ENCODE data around the gene GHITM.
"Not testable (repeated sequence)": the region's sequence is repeated elsewhere in the genome, so short reads cannot be mapped to it uniquely, and the experiment has no call there.

Gene GHITM

GRCh38 chr10:84175436-84175835 is 36.1 kb downstream of the GHITM start:
- no peak for TF ChIP-seq TAF1 (IDR thresholded peaks at IDR 0.05; ENCODE audit: low read depth, low read length)
- FAIRE-seq (peak; percentile 16), DNase-seq (ENCODE audit: insufficient read length, low spot score) (no peak)

GRCh38 chr10:84176351-84176750 is 37.0 kb downstream of the GHITM start:
- DNase-seq (ENCODE audit: insufficient read length, low spot score) (no peak), FAIRE-seq (no peak)
- TF ChIP-seq POLR2A (IDR thresholded peaks at IDR 0.05; ENCODE audit: low read depth, low read length) (no peak), SPI1 (IDR thresholded peaks at IDR 0.05; ENCODE audit: low read depth, low read length) (no peak), PAX5 (IDR thresholded peaks at IDR 0.05; ENCODE audit: insufficient read depth, low read length, severe bottlenecking) (no peak), TAF1 (IDR thresholded peaks at IDR 0.05; ENCODE audit: low read depth, low read length) (no peak), POU2F2 (IDR thresholded peaks at IDR 0.05; ENCODE audit: low read depth, low read length) (no peak), POLR2AphosphoS5 (IDR thresholded peaks at IDR 0.05; ENCODE audit: low read depth, low read length) (no peak)

DNA sequence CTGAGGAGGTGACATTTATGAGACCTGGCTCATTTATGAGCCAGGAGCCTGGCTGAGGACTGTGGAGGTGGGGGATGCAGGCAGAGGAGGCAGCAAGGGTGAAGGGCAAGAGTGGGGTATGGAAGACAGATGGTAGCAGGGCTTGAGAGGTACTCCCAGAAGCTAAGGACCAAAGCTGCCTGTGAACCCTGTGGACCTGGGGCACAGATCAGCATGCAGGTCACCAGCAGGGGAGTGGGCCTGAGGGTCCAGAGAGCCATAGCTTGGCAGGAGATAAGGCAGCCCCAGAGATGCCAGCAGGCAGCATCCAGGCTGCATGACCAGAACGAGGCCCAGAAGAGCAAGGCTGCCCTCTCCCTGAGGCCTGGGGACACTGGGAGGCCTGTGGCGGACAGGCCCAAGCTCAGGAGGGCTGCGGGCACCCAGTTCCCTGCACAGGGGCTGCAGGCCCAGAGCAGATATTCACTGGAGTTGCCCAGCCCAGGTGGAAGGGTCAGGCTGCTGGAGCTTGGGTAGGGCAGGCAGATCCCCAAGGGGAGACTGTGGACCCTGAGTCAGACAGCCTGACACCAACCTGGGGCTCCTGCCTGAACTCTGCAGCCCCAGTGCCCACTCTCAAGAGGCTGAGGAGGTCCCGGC is 37.6 kb downstream of the GHITM start:
- DNase-seq (ENCODE audit: insufficient read length, low spot score), result no peak
- FAIRE-seq, result no peak
- TF ChIP-seq POLR2A (IDR thresholded peaks at IDR 0.05; ENCODE audit: low read depth, low read length) (no peak), SPI1 (IDR thresholded peaks at IDR 0.05; ENCODE audit: low read depth, low read length) (no peak), PAX5 (IDR thresholded peaks at IDR 0.05; ENCODE audit: insufficient read depth, low read length, severe bottlenecking) (no peak), POU2F2 (IDR thresholded peaks at IDR 0.05; ENCODE audit: low read depth, low read length) (no peak), TAF1 (IDR thresholded peaks at IDR 0.05; ENCODE audit: low read depth, low read length) (no peak)

- DNase-seq (ENCODE audit: insufficient read length, low spot score), result no peak
These were observed 38.3 kb downstream of the GHITM start for GRCh38 chr10:84177541-84178141.

DNA sequence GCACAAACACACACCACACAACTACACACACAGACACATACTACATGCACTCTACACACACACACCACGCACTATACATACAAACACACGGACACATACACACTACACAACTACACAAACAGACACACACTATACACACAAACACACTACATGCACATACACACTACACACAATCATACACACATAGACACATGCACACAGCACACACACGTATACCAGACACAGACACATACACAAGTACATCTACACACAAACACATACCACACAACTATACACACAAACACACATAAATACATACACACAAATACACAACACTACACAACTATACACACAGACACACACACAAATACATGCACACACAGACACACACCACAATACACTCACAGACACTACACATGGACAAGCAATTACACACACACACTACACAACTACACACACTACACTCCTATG is 38.9 kb downstream of the GHITM start:
- peak; percentile 99 for FAIRE-seq
- TF ChIP-seq POLR2AphosphoS5 (IDR thresholded peaks at IDR 0.05; ENCODE audit: low read depth, low read length) (no peak), TAF1 (IDR thresholded peaks at IDR 0.05; ENCODE audit: low read depth, low read length) (no peak), POU2F2 (IDR thresholded peaks at IDR 0.05; ENCODE audit: low read depth, low read length) (no peak), POLR2A (IDR thresholded peaks at IDR 0.05; ENCODE audit: low read depth, low read length) (no peak), PAX5 (IDR thresholded peaks at IDR 0.05; ENCODE audit: insufficient read depth, low read length, severe bottlenecking) (no peak), SPI1 (IDR thresholded peaks at IDR 0.05; ENCODE audit: low read depth, low read length) (no peak)
- no peak for DNase-seq (ENCODE audit: insufficient read length, low spot score)

More at GRCh38 chr10:84177541-84178141, 38.3 kb downstream of the GHITM start:
- FAIRE-seq, result no peak
- peak; percentile 71 for TF ChIP-seq SPI1 (IDR thresholded peaks at IDR 0.05; ENCODE audit: low read depth, low read length)
- no peak for TF ChIP-seq POU2F2 (IDR thresholded peaks at IDR 0.05; ENCODE audit: low read depth, low read length)
- TF ChIP-seq POLR2A (IDR thresholded peaks at IDR 0.05; ENCODE audit: low read depth, low read length), result no peak
- no peak for TF ChIP-seq PAX5 (IDR thresholded peaks at IDR 0.05; ENCODE audit: insufficient read depth, low read length, severe bottlenecking)
- TF ChIP-seq POLR2AphosphoS5 (IDR thresholded peaks at IDR 0.05; ENCODE audit: low read depth, low read length), result no peak
- no peak for TF ChIP-seq TAF1 (IDR thresholded peaks at IDR 0.05; ENCODE audit: low read depth, low read length)

DNA sequence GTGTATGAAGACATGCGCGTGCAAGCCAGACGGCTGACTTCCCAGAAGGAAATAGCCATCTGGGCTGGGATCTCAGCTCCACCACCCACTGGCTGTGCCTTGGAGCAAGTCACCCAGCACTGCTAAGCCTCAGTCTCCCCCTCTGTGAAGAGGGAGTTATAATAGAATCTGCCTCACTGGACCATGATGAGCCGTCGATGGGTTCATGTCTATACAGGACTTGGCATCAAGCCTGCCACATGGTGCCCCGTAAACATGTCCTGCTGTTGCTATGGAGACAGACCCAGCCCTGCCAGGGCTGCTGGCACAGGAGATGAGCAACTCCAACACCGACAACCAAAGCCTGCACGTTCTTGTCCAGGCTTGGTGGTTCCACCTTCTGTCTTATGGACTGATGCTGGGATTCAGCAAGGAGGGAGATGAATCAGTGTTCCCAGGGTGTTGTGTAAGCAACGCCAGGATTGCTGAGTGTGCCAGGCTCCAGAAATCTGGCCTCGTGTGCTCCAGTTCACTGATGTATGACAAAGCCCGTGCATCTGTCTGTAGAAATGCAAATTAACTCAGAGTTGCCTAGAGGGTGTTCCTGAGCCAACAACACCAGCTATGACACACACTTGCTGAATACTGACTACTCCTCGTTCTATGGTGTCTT is 39.9 kb downstream of the GHITM start:
- peak; percentile 55 for FAIRE-seq
- TF ChIP-seq POU2F2 (IDR thresholded peaks at IDR 0.05; ENCODE audit: low read depth, low read length), result peak; percentile 87
- no peak for TF ChIP-seq PAX5 (IDR thresholded peaks at IDR 0.05; ENCODE audit: insufficient read depth, low read length, severe bottlenecking)
- no peak for TF ChIP-seq TAF1 (IDR thresholded peaks at IDR 0.05; ENCODE audit: low read depth, low read length)
- no peak for TF ChIP-seq POLR2A (IDR thresholded peaks at IDR 0.05; ENCODE audit: low read depth, low read length)
- TF ChIP-seq POLR2AphosphoS5 (IDR thresholded peaks at IDR 0.05; ENCODE audit: low read depth, low read length), result no peak
- TF ChIP-seq SPI1 (IDR thresholded peaks at IDR 0.05; ENCODE audit: low read depth, low read length), result no peak
- no peak for DNase-seq (ENCODE audit: insufficient read length, low spot score)

DNA sequence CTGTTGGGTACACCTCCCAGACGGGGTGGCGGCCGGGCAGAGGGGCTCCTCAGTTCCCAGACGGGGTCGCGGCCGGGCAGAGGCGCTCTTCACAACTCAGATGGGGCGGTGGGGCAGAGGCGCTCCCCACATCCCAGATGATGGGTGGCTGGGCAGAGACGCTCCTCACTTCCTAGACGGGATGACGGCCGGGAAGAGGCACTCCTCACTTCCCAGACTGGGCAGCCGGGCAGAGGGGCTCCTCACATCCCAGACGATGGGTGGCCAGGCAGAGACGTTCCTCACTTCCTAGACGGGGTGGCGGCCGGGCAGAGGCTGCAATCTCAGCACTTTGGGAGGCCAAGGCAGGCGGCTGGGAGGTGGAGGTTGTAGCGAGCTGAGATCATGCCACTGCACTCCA is 41.1 kb downstream of the GHITM start:
- FAIRE-seq; DNase-seq (ENCODE audit: insufficient read length, low spot score): not testable (repeated sequence)

DNA sequence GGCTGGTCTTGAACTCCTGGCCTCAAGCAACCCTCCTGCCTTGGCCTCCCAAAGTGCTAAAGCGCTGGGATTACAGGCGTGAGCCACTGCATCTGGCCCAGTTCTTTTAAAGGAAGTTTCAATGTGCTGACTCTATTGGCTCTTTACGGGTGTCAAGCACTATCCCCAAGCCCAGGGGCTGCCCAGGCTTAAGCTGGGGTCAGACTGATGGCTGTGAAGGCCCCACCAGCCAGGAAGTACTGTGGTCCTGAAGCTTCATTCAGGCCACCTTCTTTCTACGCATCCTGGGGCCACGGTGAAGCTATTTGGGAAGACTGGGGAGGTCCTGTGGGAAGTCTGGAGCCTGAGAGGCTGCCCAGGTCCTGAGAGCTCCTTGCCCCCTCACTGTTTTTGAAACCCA is 42.3 kb downstream of the GHITM start:
- TF ChIP-seq POLR2AphosphoS5 (IDR thresholded peaks at IDR 0.05; ENCODE audit: low read depth, low read length) (no peak), POU2F2 (IDR thresholded peaks at IDR 0.05; ENCODE audit: low read depth, low read length) (no peak), PAX5 (IDR thresholded peaks at IDR 0.05; ENCODE audit: insufficient read depth, low read length, severe bottlenecking) (no peak), TAF1 (IDR thresholded peaks at IDR 0.05; ENCODE audit: low read depth, low read length) (no peak), SPI1 (IDR thresholded peaks at IDR 0.05; ENCODE audit: low read depth, low read length) (no peak), POLR2A (IDR thresholded peaks at IDR 0.05; ENCODE audit: low read depth, low read length) (no peak)
- DNase-seq (ENCODE audit: insufficient read length, low spot score), result no peak
- FAIRE-seq, result no peak

- FAIRE-seq (no peak), DNase-seq (ENCODE audit: insufficient read length, low spot score) (no peak)
- TF ChIP-seq POLR2A (IDR thresholded peaks at IDR 0.05; ENCODE audit: low read depth, low read length) (no peak), POU2F2 (IDR thresholded peaks at IDR 0.05; ENCODE audit: low read depth, low read length) (no peak), PAX5 (IDR thresholded peaks at IDR 0.05; ENCODE audit: insufficient read depth, low read length, severe bottlenecking) (no peak), POLR2AphosphoS5 (IDR thresholded peaks at IDR 0.05; ENCODE audit: low read depth, low read length) (no peak), SPI1 (IDR thresholded peaks at IDR 0.05; ENCODE audit: low read depth, low read length) (no peak), TAF1 (IDR thresholded peaks at IDR 0.05; ENCODE audit: low read depth, low read length) (no peak)
These were observed 45.2 kb downstream of the GHITM start for GRCh38 chr10:84184517-84184916.

All from GM12891 (cell line).